ENCODE data around the gene ZNF660.

ZNF660 gene

DNA sequence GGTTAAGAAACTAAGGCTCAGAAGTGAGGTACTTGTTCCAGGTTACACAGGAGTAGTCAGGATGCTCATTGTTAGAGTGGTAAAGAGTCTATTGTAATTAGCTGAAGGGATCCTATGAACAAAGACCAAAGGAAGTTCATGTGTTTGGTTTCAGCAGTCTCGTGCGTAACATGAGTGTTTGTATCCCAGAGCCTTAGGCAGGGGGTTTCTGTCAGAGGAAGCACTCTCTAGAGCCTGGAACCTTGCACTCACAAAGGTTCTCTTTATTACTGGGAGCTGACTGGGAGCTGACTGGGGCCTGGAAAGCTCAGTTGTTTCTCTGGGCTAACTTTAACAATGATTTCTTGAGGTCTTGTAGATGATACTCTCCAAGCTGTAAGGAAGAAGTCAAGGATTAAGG, 44.0 kb downstream of the ZNF660 start:
- DNase-seq (ENCODE audit: insufficient read length, low spot score) = no peak
- no peak for FAIRE-seq

DNA sequence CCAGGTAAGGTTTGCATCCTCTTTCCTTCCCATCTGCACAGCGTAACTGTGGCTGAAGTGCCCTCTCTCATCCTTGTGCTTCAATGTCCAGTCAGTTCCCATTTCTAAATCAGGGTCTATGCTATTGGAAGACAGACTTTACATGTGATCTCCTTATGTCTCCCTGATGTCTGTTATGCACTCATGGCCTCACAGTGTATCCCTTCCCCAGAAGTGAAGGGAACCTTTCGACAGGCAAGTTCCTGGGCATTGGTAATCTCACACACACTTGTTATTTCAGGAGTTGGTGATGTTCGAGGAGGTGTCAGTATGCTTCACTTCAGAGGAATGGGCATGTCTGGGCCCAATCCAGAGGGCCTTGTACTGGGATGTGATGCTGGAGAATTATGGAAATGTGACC, 47.4 kb downstream of the ZNF660 start:
- no peak for FAIRE-seq
- TF ChIP-seq TAF1 (IDR thresholded peaks at IDR 0.05; ENCODE audit: low read depth, low read length) = no peak
- DNase-seq (ENCODE audit: insufficient read length, low spot score) = no peak

More for the DNA sequence above, 44.0 kb downstream of the ZNF660 start:
- TF ChIP-seq POLR2A (IDR thresholded peaks at IDR 0.05; ENCODE audit: low read depth, low read length) (no peak), PAX5 (IDR thresholded peaks at IDR 0.05; ENCODE audit: insufficient read depth, low read length, severe bottlenecking) (no peak), SPI1 (IDR thresholded peaks at IDR 0.05; ENCODE audit: low read depth, low read length) (no peak), POU2F2 (IDR thresholded peaks at IDR 0.05; ENCODE audit: low read depth, low read length) (no peak), TAF1 (IDR thresholded peaks at IDR 0.05; ENCODE audit: low read depth, low read length) (no peak), POLR2AphosphoS5 (IDR thresholded peaks at IDR 0.05; ENCODE audit: low read depth, low read length) (no peak)

DNA sequence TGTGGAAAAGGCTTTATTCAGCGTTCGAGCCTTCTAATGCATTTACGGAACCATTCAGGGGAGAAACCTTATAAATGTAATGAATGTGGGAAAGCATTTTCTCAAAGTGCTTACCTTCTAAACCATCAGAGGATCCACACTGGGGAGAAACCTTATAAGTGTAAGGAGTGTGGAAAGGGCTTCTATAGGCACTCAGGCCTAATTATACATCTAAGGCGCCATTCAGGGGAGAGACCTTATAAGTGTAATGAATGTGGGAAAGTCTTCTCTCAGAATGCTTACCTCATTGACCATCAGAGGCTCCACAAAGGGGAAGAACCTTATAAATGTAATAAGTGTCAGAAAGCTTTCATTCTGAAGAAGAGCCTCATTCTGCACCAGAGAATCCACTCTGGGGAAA, 57.6 kb downstream of the ZNF660 start:
- DNase-seq (ENCODE audit: insufficient read length, low spot score) (no peak), FAIRE-seq (no peak)
- TF ChIP-seq POLR2AphosphoS5 (IDR thresholded peaks at IDR 0.05; ENCODE audit: low read depth, low read length) (no peak), POLR2A (IDR thresholded peaks at IDR 0.05; ENCODE audit: low read depth, low read length) (no peak), SPI1 (IDR thresholded peaks at IDR 0.05; ENCODE audit: low read depth, low read length) (no peak), POU2F2 (IDR thresholded peaks at IDR 0.05; ENCODE audit: low read depth, low read length) (no peak), TAF1 (IDR thresholded peaks at IDR 0.05; ENCODE audit: low read depth, low read length) (no peak), PAX5 (IDR thresholded peaks at IDR 0.05; ENCODE audit: insufficient read depth, low read length, severe bottlenecking) (no peak)

DNA sequence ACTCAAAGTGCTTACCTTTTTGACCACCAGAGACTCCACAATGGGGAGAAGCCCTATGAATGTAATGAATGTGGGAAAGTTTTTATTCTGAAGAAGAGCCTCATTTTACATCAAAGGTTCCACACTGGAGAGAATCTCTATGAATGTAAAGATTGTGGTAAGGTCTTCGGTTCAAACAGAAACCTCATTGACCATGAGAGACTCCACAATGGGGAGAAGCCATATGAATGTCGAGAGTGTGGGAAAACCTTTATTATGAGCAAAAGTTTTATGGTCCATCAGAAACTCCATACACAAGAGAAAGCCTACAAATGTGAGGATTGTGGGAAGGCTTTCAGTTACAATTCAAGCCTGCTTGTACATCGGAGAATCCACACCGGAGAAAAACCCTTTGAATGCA, 58.3 kb downstream of the ZNF660 start:
- DNase-seq (ENCODE audit: insufficient read length, low spot score) = no peak
- no peak for TF ChIP-seq SPI1 (IDR thresholded peaks at IDR 0.05; ENCODE audit: low read depth, low read length)
- TF ChIP-seq TAF1 (IDR thresholded peaks at IDR 0.05; ENCODE audit: low read depth, low read length) = no peak
- no peak for TF ChIP-seq POLR2A (IDR thresholded peaks at IDR 0.05; ENCODE audit: low read depth, low read length)
- no peak for TF ChIP-seq POLR2AphosphoS5 (IDR thresholded peaks at IDR 0.05; ENCODE audit: low read depth, low read length)
- TF ChIP-seq POU2F2 (IDR thresholded peaks at IDR 0.05; ENCODE audit: low read depth, low read length) = no peak
- no peak for TF ChIP-seq PAX5 (IDR thresholded peaks at IDR 0.05; ENCODE audit: insufficient read depth, low read length, severe bottlenecking)
- no peak for FAIRE-seq

DNA sequence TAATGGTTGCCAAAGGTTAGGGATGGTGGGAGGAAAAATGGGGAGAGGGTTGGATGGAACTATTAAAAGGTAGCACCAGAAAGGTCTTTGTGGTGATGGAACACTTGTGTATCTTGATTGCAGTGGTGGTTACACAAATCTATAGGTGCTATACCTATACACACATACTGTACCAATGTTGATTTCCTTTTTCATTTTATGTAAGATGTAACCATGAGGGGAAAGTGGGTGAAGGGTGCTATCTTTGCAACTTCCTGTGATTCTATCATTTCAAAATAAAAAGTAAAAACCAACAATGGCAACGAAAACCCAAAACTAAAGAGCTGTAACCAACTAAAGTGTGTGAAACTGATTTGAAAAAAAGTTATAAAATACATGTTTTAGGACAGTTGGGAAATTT, 63.0 kb downstream of the ZNF660 start:
- DNase-seq (ENCODE audit: insufficient read length, low spot score) (no peak), FAIRE-seq (no peak)
- no peak for TF ChIP-seq PAX5 (IDR thresholded peaks at IDR 0.05; ENCODE audit: insufficient read depth, low read length, severe bottlenecking)
- no peak for TF ChIP-seq POLR2AphosphoS5 (IDR thresholded peaks at IDR 0.05; ENCODE audit: low read depth, low read length)
- TF ChIP-seq POLR2A (IDR thresholded peaks at IDR 0.05; ENCODE audit: low read depth, low read length) = no peak
- TF ChIP-seq SPI1 (IDR thresholded peaks at IDR 0.05; ENCODE audit: low read depth, low read length) = no peak
- TF ChIP-seq POU2F2 (IDR thresholded peaks at IDR 0.05; ENCODE audit: low read depth, low read length) = no peak

DNA sequence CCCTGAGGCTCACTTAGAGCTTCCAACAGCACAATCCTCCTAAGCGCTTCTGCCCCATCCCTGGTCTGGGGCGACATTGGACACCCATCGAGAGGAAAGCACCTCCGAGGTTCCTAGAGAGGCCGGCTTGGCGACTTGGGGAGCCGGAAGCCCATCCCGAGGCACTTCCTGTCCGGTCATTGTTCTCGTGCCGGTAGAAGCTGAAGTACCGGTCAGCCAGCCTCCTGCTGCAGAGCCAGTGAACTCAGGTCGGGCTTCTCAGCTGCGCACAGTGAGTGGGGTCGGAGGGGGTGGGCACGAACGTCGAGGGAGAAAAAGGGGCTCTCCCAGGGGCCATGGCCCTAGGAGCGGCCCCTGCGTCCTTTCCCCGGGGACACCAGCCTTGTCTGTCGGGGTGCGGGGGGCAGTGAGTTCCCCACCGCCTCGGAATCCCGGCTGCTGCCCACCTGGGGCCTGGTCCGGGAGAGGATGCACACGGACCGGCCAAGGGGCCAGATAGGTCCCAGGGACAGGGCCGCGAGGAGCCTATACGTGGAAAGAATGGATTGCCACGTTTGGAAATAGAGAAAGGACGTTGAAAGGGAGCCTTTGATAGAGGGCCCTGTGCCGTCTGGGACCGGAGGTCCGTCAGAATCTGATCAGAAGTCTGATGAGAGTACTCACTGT, 63.9 kb downstream of the ZNF660 start, which contains the start of gene ZNF35:
Gene ZNF35 (plus strand): TSS at position 169 of the 666 bp plus-strand sequence. CDS start 2,336 bp downstream, outside the sequence.
- DNase-seq (ENCODE audit: insufficient read length, low spot score) (peak; percentile 70), FAIRE-seq (peak; percentile 88)

More for the DNA sequence above, 63.9 kb downstream of the ZNF660 start, which contains the start of gene ZNF35:
- peak; percentile 84 for TF ChIP-seq POLR2AphosphoS5 (IDR thresholded peaks at IDR 0.05; ENCODE audit: low read depth, low read length)
- TF ChIP-seq POLR2A (IDR thresholded peaks at IDR 0.05; ENCODE audit: low read depth, low read length) = peak; percentile 80
- TF ChIP-seq TAF1 (IDR thresholded peaks at IDR 0.05; ENCODE audit: low read depth, low read length) = peak; percentile 95
- peak; percentile 42; the same call in 1 of the 2 replicates for TF ChIP-seq SPI1 (IDR thresholded peaks at IDR 0.05; ENCODE audit: low read depth, low read length)
- peak; percentile 65; the same call in 1 of the 2 replicates for TF ChIP-seq POU2F2 (IDR thresholded peaks at IDR 0.05; ENCODE audit: low read depth, low read length)
- no peak for TF ChIP-seq PAX5 (IDR thresholded peaks at IDR 0.05; ENCODE audit: insufficient read depth, low read length, severe bottlenecking)

All from GM12891 (cell line).